ENCODE data around the gene RADIL.

- no peak for TF ChIP-seq CTCF (IDR thresholded peaks at IDR 0.05)
- TF ChIP-seq POLR2A (IDR thresholded peaks at IDR 0.05): no peak
Measured at GRCh38 chr7:4889682-4890081, 6.2 kb upstream of the RADIL start.
